ENCODE measurements around the gene XRCC6. TPM values are rescaled to one million over a fixed set of nuclear protein-coding genes. Genes with fewer than 3 reads are reported as not detected.
A peak's percentile ranks its signal among the peaks of the same experiment; 100 is the strongest.
"Not testable (repeated sequence)": the region's sequence is repeated elsewhere in the genome, so short reads cannot be mapped to it uniquely, and the experiment has no call there.

The XRCC6 gene
- total and polyA plus RNA-seq, 2 of the 13 experiments (the other 11 are each of a cell fraction or from before 2014, with no cell fraction given) = 124 to 625 TPM

- TF ChIP-seq STAG1 (CRISPR knock-in tag; IDR thresholded peaks at IDR 0.05) (no peak), ZMYM3 (CRISPR knock-in tag; IDR thresholded peaks at IDR 0.05) (no peak)
Measured at GRCh38 chr22:41684194-41684593, 63.1 kb downstream of the XRCC6 start (continued).

- FAIRE-seq; DNase-seq (ENCODE audit: low spot score); H3K27me3 ChIP-seq (ENCODE audit: control insufficient read depth in 1 of 2, insufficient read depth in 2 of 2, low read length in 2 of 2); H3K36me3 ChIP-seq (replicated peaks in 1 of 2; ENCODE audit: control insufficient read depth in 1 of 2, insufficient read depth in 2 of 2, low read length in 2 of 2); ATAC-seq; H3K9me3 ChIP-seq (ENCODE audit: low read length); in situ Hi-C loops (cut with HindIII; ENCODE audit: extremely low pct_ligation_motif_present, low pct_unique_long_range_greater_than_20kb); BruUV-seq (replicated peaks); CTCF ChIA-PET (ENCODE audit: low intra/inter-chr PET ratio, low total read pairs); H4K20me1 ChIP-seq (ENCODE audit: insufficient read depth, low read length); H2AFZ ChIP-seq (ENCODE audit: low read length); intact Hi-C loops (cut with micrococcal nuclease; ENCODE audit: unreplicated experiment): not testable (repeated sequence)
- Histone ChIP-seq H3K79me2 (ENCODE audit: insufficient read depth, low read length) (peaks cover 64% of the 10 kb centered on the region), H3K4me2 (ENCODE audit: low read depth, low read length) (peak overlapping the region; percentile 86), H3K4me3 (replicated peaks in 1 of 3; ENCODE audit: insufficient read depth in 1 of 3, low read depth in 2 of 3, low read length in 3 of 3) (peak overlapping the region; percentile 85 to 95 (median 94); a peak in 5 of 6 replicates), H3K27ac (ENCODE audit: extremely low read length, insufficient read depth, low read length) (peak overlapping the region; percentile 93), H3K9ac (ENCODE audit: insufficient read depth, low read depth, low read length) (peak overlapping the region; percentile 90; the same call in 1 of the 2 replicates), H3K4me1 (ENCODE audit: insufficient read depth, low read length) (peaks cover 37% of the 10 kb centered on the region)
- POLR2A ChIA-PET = interaction anchor here (2.8 kb wide), 1 partner anchor 10 kb away, joined by 29 read pairs; no protein-coding TSS in a partner anchor
- WGBS (ENCODE audit: low lambda C conversion rate) = 63% methylated on average over 11 of the region's 11 CpGs
- TF ChIP-seq ZNF441 (CRISPR knock-in tag; IDR thresholded peaks at IDR 0.05; ENCODE audit: borderline replicate concordance) (peak; percentile 24; the same call in 1 of the 2 replicates), ZNF460 (CRISPR knock-in tag; IDR thresholded peaks at IDR 0.05; ENCODE audit: borderline replicate concordance) (peak; percentile 76), ZMYM2 (CRISPR knock-in tag; IDR thresholded peaks at IDR 0.05) (peak; percentile 1; the same call in 1 of the 2 replicates)
Measured at GRCh38 chr22:41686890-41687289, 65.8 kb downstream of the XRCC6 start.

DNA sequence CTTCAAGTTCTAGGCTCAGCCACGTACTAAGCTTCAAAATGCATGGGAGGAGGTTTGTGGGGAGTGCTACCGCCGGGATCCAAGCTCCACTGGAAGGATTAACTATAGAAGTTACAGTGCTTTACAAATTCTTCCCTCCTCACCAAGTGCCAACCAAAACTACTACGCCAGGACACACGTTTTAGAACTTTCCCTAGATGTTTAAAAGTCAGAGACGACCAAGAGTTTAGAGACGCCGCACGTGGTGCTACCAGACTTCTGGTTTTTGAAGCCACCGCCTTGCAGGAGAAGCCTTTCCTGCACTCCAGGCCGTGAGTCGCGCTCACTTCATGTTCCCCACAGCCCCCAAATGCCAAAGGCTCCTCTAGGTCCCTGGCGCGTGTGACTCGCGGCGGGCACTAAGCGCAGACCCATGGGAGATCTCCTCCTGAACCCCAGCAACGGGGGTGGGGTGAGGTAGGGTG lies 66.8 kb downstream of the XRCC6 start:
- Histone ChIP-seq H3K27me3 (ENCODE audit: control insufficient read depth in 1 of 2, insufficient read depth in 2 of 2, low read length in 2 of 2) (no peaks in the 10 kb centered on the region), H3K4me3 (replicated peaks in 1 of 3; ENCODE audit: insufficient read depth in 1 of 3, low read depth in 2 of 3, low read length in 3 of 3) (peak overlapping the region; percentile 85 to 95 (median 94)), H3K36me3 (replicated peaks in 1 of 2; ENCODE audit: control insufficient read depth in 1 of 2, insufficient read depth in 2 of 2, low read length in 2 of 2) (no peaks in the 10 kb centered on the region), H3K9me3 (ENCODE audit: low read length) (no peaks in the 10 kb centered on the region), H3K27ac (ENCODE audit: extremely low read length, insufficient read depth, low read length) (peak overlapping the region; percentile 93), H3K9ac (ENCODE audit: insufficient read depth, low read depth, low read length) (peak overlapping the region; percentile 90), H3K4me2 (ENCODE audit: low read depth, low read length) (peak overlapping the region; percentile 86), H3K79me2 (ENCODE audit: insufficient read depth, low read length) (peaks cover 53% of the 10 kb centered on the region), H4K20me1 (ENCODE audit: insufficient read depth, low read length) (no peaks in the 10 kb centered on the region; the same call in 1 of the 2 replicates), H2AFZ (ENCODE audit: low read length) (no peak overlapping the region), H3K4me1 (ENCODE audit: insufficient read depth, low read length) (peaks cover 34% of the 10 kb centered on the region)
- TSS peak; percentile 72 for BruUV-seq (replicated peaks)
- peak; percentile 57 for ATAC-seq
- intact Hi-C loops (cut with micrococcal nuclease; ENCODE audit: unreplicated experiment) (loop anchor here (2.0 kb wide), 1 partner anchor 21 kb away; no protein-coding TSS in a partner anchor), in situ Hi-C loops (cut with HindIII; ENCODE audit: extremely low pct_ligation_motif_present, low pct_unique_long_range_greater_than_20kb) (no loop called here)
- CTCF ChIA-PET (ENCODE audit: low intra/inter-chr PET ratio, low total read pairs) = no interaction called here
- FAIRE-seq = no peak
- DNase-seq (ENCODE audit: low spot score) = no peak
- POLR2A ChIA-PET = interaction anchor here (0.6 to 2.8 kb wide), 5 partner anchors 9 to 259 kb away, joined by 3 to 29 read pairs (median 8); partner anchors contain the start of genes CCDC134 and CENPM
- 2% methylated on average over 8 of the region's 20 CpGs for WGBS (ENCODE audit: low lambda C conversion rate)
- TF ChIP-seq TBP (CRISPR knock-in tag; IDR thresholded peaks at IDR 0.05) (no peak), RFXAP (CRISPR knock-in tag; IDR thresholded peaks at IDR 0.05; ENCODE audit: borderline replicate concordance) (peak; percentile 44; the same call in 1 of the 2 replicates), ZNF253 (CRISPR knock-in tag; IDR thresholded peaks at IDR 0.05; ENCODE audit: borderline replicate concordance) (no peak), ZFY (CRISPR knock-in tag; IDR thresholded peaks at IDR 0.05) (no peak), TGIF2 (CRISPR knock-in tag; IDR thresholded peaks at IDR 0.05) (peak; percentile 63; the same call in 1 of the 2 replicates), MAZ (IDR thresholded peaks at IDR 0.05; ENCODE audit: borderline replicate concordance, low read depth, low read length) (no peak), MAZ (CRISPR knock-in tag; IDR thresholded peaks at IDR 0.05; ENCODE audit: low read depth) (0 out of 2 replicates have a peak, but pooled peaks have one; percentile 1), ZNF234 (CRISPR knock-in tag; conservative IDR thresholded peaks at IDR 0.05) (no peak), SIN3A (IDR thresholded peaks at IDR 0.05; ENCODE audit: borderline replicate concordance, low read depth, low read length) (0 out of 2 replicates have a peak, but pooled peaks have one; percentile 28), ZFP37 (CRISPR knock-in tag; IDR thresholded peaks at IDR 0.05; ENCODE audit: borderline replicate concordance) (0 out of 2 replicates have a peak, but pooled peaks have one; percentile 24)
- TF ChIP-seq, protein P1, sequence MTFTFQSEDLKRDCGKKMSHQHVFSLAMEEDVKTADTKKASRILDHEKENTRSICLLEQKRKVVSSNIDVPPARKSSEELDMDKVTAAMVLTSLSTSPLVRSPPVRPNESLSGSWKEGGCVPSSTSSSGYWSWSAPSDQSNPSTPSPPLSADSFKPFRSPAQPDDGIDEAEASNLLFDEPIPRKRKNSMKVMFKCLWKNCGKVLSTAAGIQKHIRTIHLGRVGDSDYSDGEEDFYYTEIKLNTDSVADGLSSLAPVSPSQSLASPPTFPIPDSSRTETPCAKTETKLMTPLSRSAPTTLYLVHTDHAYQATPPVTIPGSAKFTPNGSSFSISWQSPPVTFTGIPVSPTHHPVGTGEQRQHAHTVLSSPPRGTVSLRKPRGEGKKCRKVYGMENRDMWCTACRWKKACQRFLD (CRISPR knock-in tag; IDR thresholded peaks at IDR 0.05; ENCODE audit: borderline replicate concordance) = 0 out of 2 replicates have a peak, but pooled peaks have one; percentile 6
